Nephron progenitor cell (in vitro differentiated cells): ENCODE data around the gene HMGN3.

Experiments used
- DNase-seq: peaks from one replicate; pipeline ENCODE4 v3.0.0; 2021
- H3K27ac Mint-ChIP-seq: 2 replicates; pipeline ENCODE4 v1.8.0; 2021; ENCODE audit warnings: mild to moderate bottlenecking, moderate library complexity, mixed read lengths
- H3K27me3 Mint-ChIP-seq: 2 replicates; pipeline ENCODE4 v1.8.0; 2021; ENCODE audit warnings: mild to moderate bottlenecking, low read depth, mixed read lengths; ENCODE audit not compliant: poor library complexity
- H3K36me3 Mint-ChIP-seq: 2 replicates; pipeline ENCODE4 v1.8.0; 2021; ENCODE audit warnings: low read depth, mixed read lengths
- H3K4me1 Mint-ChIP-seq: 2 replicates; pipeline ENCODE4 v1.8.0; 2021; ENCODE audit warnings: mixed read lengths
- H3K4me3 Mint-ChIP-seq: 2 replicates; pipeline ENCODE4 v1.8.0; 2021; ENCODE audit warnings: mild to moderate bottlenecking, moderate library complexity, mixed read lengths
- H3K9me3 Mint-ChIP-seq: 2 replicates; pipeline ENCODE4 v1.8.0; 2021; ENCODE audit warnings: mild to moderate bottlenecking, moderate library complexity, mixed read lengths
- TF ChIP-seq, protein P1 (sequence below): fragments of 200-600 bp; sonication (generic); IDR thresholded peaks from 2 replicates; pipeline ENCODE4 v1.5.0; 2021; ENCODE audit warnings: antibody characterized with exemption

Gene HMGN3

DNA sequence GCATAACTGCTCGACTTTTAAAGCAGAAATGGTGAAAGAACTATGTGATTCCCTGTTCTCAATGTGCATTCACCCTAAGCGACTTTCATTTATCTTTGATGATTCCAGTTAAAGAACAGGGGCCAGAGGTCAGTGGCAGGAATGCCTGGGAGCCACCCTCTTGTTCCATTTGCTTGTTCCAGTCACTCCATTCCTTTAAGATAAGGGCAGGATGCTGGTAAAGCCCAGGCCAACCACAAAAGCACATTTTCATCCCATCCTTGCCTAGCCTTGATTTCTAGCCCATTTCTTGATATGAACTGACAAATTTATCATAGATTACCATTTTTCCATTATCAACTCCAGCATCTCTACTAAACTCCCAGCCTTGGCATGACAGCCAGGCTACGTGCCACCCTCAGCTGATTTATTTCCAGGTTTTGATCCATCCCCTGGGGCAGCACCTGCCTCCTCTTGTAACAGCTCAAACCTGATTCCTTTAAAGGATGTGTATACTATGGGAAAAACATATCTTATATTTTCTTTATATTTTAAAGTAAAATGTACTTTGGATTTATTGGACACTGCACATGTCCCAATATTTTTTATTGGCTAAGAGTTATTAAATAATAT is 19.2 kb downstream of the HMGN3 start:
- H3K27ac Mint-ChIP-seq: no peak overlapping the region
- H3K4me3 Mint-ChIP-seq: no peak overlapping the region
- H3K4me1 Mint-ChIP-seq: peaks cover 19% of the 10 kb centered on the region
- H3K9me3 Mint-ChIP-seq: peaks cover 13% of the 10 kb centered on the region
- peak; percentile 1 for DNase-seq
- peaks cover 69% of the 10 kb centered on the region for H3K36me3 Mint-ChIP-seq
- TF ChIP-seq, protein P1, sequence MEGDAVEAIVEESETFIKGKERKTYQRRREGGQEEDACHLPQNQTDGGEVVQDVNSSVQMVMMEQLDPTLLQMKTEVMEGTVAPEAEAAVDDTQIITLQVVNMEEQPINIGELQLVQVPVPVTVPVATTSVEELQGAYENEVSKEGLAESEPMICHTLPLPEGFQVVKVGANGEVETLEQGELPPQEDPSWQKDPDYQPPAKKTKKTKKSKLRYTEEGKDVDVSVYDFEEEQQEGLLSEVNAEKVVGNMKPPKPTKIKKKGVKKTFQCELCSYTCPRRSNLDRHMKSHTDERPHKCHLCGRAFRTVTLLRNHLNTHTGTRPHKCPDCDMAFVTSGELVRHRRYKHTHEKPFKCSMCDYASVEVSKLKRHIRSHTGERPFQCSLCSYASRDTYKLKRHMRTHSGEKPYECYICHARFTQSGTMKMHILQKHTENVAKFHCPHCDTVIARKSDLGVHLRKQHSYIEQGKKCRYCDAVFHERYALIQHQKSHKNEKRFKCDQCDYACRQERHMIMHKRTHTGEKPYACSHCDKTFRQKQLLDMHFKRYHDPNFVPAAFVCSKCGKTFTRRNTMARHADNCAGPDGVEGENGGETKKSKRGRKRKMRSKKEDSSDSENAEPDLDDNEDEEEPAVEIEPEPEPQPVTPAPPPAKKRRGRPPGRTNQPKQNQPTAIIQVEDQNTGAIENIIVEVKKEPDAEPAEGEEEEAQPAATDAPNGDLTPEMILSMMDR: no peak
- peaks cover under 1% of the 10 kb centered on the region for H3K27me3 Mint-ChIP-seq

DNA sequence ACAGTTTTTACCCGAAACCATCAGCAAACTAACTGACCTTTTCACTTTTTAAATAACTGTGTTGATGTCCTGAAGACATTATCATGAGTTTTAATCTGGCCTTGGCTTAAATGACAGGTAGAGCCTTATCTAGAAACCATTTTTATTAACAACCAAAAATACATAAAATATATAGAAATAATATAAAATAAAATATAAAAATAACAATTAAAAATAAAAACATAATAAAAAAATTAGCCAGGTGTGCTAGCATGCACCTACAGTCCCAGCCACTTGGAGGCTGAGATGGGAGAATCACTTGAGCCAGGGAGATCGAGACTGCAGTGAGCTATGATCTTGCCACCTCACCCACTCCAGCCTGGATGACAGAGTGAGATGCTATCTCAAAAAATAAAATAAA is 21.6 kb downstream of the HMGN3 start:
- no peaks in the 10 kb centered on the region for H3K27me3 Mint-ChIP-seq
- H3K4me3 Mint-ChIP-seq: no peak overlapping the region
- H3K4me1 Mint-ChIP-seq: peaks cover 19% of the 10 kb centered on the region
- no peaks in the 10 kb centered on the region for H3K9me3 Mint-ChIP-seq
- no peak for DNase-seq
- no peak overlapping the region for H3K27ac Mint-ChIP-seq
- TF ChIP-seq, protein P1: no peak
- peaks cover 65% of the 10 kb centered on the region for H3K36me3 Mint-ChIP-seq

DNA sequence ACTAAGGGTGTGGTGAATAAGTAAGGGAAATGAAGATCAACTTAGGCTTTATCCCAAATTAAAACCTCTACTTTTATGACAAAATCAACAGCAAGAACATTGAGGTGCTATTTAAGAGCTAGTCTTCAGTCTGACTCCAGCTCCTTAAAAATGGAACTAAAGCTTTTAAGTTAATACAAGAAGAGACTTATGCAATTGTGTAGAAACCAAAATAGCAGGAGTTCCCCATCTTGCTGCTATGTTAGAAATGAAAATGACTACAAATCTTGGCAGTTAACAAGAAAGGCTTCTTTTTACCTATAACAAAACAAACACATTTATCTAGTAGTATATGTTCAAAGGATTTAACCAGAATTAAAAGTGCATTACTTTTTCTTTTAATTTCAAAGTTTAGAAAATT is 25.7 kb downstream of the HMGN3 start:
- no peak overlapping the region for H3K4me3 Mint-ChIP-seq
- H3K4me1 Mint-ChIP-seq: peaks cover 10% of the 10 kb centered on the region
- peaks cover 72% of the 10 kb centered on the region for H3K36me3 Mint-ChIP-seq
- H3K9me3 Mint-ChIP-seq: peaks cover 3% of the 10 kb centered on the region
- no peak for DNase-seq
- no peak overlapping the region for H3K27ac Mint-ChIP-seq
- TF ChIP-seq, protein P1: no peak
- no peaks in the 10 kb centered on the region for H3K27me3 Mint-ChIP-seq

GRCh38 chr6:79203753-79204253 is 30.7 kb downstream of the HMGN3 start:
- no peaks in the 10 kb centered on the region for H3K27me3 Mint-ChIP-seq
- H3K4me3 Mint-ChIP-seq: no peak overlapping the region
- peaks cover 10% of the 10 kb centered on the region for H3K4me1 Mint-ChIP-seq
- no peak overlapping the region for H3K27ac Mint-ChIP-seq
- DNase-seq: no peak
- peaks cover 62% of the 10 kb centered on the region for H3K36me3 Mint-ChIP-seq
- TF ChIP-seq, protein P1: no peak
- peaks cover 3% of the 10 kb centered on the region for H3K9me3 Mint-ChIP-seq

GRCh38 chr6:79202556-79202955 is 31.9 kb downstream of the HMGN3 start:
- TF ChIP-seq, protein P1: no peak
- peaks cover 10% of the 10 kb centered on the region for H3K4me1 Mint-ChIP-seq
- H3K9me3 Mint-ChIP-seq: peaks cover 3% of the 10 kb centered on the region
- H3K27me3 Mint-ChIP-seq: no peaks in the 10 kb centered on the region
- no peak overlapping the region for H3K4me3 Mint-ChIP-seq
- DNase-seq: no peak
- H3K36me3 Mint-ChIP-seq: peaks cover 59% of the 10 kb centered on the region
- no peak overlapping the region for H3K27ac Mint-ChIP-seq

- no peak for DNase-seq
- TF ChIP-seq, protein P1: no peak
- H3K27ac Mint-ChIP-seq: no peak overlapping the region
- no peak overlapping the region for H3K4me3 Mint-ChIP-seq
- H3K4me1 Mint-ChIP-seq: peaks cover 6% of the 10 kb centered on the region
- H3K27me3 Mint-ChIP-seq: no peaks in the 10 kb centered on the region
- no peaks in the 10 kb centered on the region for H3K9me3 Mint-ChIP-seq
- H3K36me3 Mint-ChIP-seq: peaks cover 53% of the 10 kb centered on the region
These were observed 32.5 kb downstream of the HMGN3 start for GRCh38 chr6:79201983-79202382.
